Gastroesophageal sphincter (tissue), 3 donors: ENCODE data around the gene IGIP.

Experiments used
- POLR2A ChIP-seq, 2 donors: fragments of 450-650 bp; IDR thresholded peaks; one replicate each; pipeline ENCODE4 v1.6.1; 2017; ENCODE audit warnings: antibody characterized with exemption in 2 of 2, mild to moderate bottlenecking in 2 of 2, moderate library complexity in 1 of 2
- POLR2AphosphoS5 ChIP-seq: sonication (generic); formaldehyde crosslinking; IDR thresholded peaks from one replicate; pipeline ENCODE4 v1.6.1; 2017; ENCODE audit warnings: antibody characterized with exemption
- TF ChIP-seq, protein P1 (sequence below), 4 experiments: fragments of 200-600 bp in 2 of 4; fragments of 450-650 bp in 2 of 4; sonication (generic) in 1 of 4; IDR thresholded peaks; one replicate each; pipeline ENCODE4 v1.5.1; 2017 to 2019; ENCODE audit warnings: antibody characterized with exemption in 4 of 4, mild to moderate bottlenecking in 2 of 4, moderate library complexity in 2 of 4

DNA sequence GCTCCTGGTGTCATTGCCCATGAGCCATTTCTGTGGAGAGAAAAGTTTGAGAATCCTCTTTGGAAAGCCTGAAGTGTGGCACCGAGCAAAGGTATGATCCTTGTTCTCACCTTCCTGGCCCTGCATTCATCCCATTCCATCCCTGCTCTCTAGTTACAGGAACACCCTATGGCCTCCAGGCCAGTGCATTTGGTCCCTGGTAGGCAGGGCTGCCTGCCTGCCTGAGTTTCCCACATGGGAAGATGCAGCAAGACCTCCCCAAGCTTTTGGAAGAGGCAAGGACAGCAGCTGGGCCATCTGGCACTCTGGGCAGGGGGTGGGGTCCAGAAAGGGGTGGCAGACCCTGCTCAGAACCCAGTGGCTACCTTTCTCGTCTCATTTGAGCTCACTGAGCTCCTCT, 24.5 kb downstream of the IGIP start:
- TF ChIP-seq, protein P1, sequence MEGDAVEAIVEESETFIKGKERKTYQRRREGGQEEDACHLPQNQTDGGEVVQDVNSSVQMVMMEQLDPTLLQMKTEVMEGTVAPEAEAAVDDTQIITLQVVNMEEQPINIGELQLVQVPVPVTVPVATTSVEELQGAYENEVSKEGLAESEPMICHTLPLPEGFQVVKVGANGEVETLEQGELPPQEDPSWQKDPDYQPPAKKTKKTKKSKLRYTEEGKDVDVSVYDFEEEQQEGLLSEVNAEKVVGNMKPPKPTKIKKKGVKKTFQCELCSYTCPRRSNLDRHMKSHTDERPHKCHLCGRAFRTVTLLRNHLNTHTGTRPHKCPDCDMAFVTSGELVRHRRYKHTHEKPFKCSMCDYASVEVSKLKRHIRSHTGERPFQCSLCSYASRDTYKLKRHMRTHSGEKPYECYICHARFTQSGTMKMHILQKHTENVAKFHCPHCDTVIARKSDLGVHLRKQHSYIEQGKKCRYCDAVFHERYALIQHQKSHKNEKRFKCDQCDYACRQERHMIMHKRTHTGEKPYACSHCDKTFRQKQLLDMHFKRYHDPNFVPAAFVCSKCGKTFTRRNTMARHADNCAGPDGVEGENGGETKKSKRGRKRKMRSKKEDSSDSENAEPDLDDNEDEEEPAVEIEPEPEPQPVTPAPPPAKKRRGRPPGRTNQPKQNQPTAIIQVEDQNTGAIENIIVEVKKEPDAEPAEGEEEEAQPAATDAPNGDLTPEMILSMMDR (IDR thresholded peaks at IDR 0.05): no peak
- no peak for TF ChIP-seq POLR2A (IDR thresholded peaks at IDR 0.05)
- no peak for TF ChIP-seq POLR2AphosphoS5
